Parathyroid adenoma (tissue), 2 donors: Measurements from ENCODE around the gene TTC28.
"Not testable (repeated sequence)": the region's sequence is repeated elsewhere in the genome, so short reads cannot be mapped to it uniquely, and the experiment has no call there.

Experiments used
- H2AFZ ChIP-seq: fragments of 300-600 bp; sonication (generic); one replicate; pipeline ENCODE4 v1.7.0; 2017; ENCODE audit warnings: antibody characterized with exemption, mild to moderate bottlenecking
- H3K27ac ChIP-seq: fragments of 300-600 bp; sonication (generic); one replicate; pipeline ENCODE4 v1.7.0; 2017
- H3K27me3 ChIP-seq: fragments of 300-600 bp; sonication (generic); one replicate; pipeline ENCODE4 v1.7.0; 2017; ENCODE audit warnings: low read length; ENCODE audit not compliant: control insufficient read depth, insufficient read depth
- H3K36me3 ChIP-seq: fragments of 300-600 bp; sonication (generic); one replicate; pipeline ENCODE4 v1.7.0; 2017; ENCODE audit warnings: low read length; ENCODE audit not compliant: control insufficient read depth, insufficient read depth
- H3K4me1 ChIP-seq: fragments of 300-600 bp; sonication (generic); one replicate; pipeline ENCODE4 v1.7.0; 2017; ENCODE audit warnings: control low read depth
- H3K4me2 ChIP-seq: fragments of 300-600 bp; sonication (generic); one replicate; pipeline ENCODE4 v1.7.0; 2017; ENCODE audit warnings: low read length
- H3K4me3 ChIP-seq: fragments of 300-600 bp; sonication (generic); one replicate; pipeline ENCODE4 v1.7.0; 2017; ENCODE audit warnings: low read depth, low read length
- H3K79me2 ChIP-seq: fragments of 300-600 bp; sonication (generic); one replicate; pipeline ENCODE4 v1.7.0; 2017; ENCODE audit warnings: control low read depth
- H3K9ac ChIP-seq: fragments of 300-600 bp; sonication (generic); one replicate; pipeline ENCODE4 v1.7.0; 2017; ENCODE audit warnings: mild to moderate bottlenecking
- H3K9me3 ChIP-seq: fragments of 300-600 bp; sonication (generic); one replicate; pipeline ENCODE4 v1.7.0; 2017; ENCODE audit warnings: low read length; ENCODE audit not compliant: control insufficient read depth
- TF ChIP-seq, protein P1 (sequence below): fragments of 300-600 bp; sonication (generic); IDR thresholded peaks from one replicate; pipeline ENCODE4 v1.7.0; 2017; ENCODE audit warnings: antibody characterized with exemption, mild to moderate bottlenecking
- donor health status: primary hyperparathyroidism.

TTC28 gene

DNA sequence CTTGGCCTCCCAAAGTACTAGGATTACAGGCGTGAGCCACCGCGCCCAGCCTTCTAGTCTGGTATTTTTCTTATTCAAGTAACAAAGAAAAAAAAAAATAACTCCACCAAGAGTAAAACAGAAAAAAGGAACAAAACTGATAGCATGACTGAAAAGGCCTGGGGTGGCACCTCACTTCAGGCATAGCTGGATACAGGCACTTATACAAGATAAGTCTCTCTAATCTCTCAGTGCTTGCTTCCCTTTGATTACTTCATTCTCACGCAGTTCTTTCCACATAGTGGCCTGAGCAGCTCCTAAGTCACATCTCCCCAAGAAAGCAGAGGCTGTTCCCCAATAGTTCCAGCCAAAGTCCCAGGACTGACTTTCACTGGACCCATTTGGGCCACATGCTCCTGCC lies 3.3 kb upstream of the TTC28 start:
- H3K36me3 ChIP-seq, H3K9ac ChIP-seq, H3K27me3 ChIP-seq, H3K27ac ChIP-seq, H3K4me3 ChIP-seq, H3K4me1 ChIP-seq, H3K79me2 ChIP-seq, H3K4me2 ChIP-seq, H3K9me3 ChIP-seq, H2AFZ ChIP-seq: not testable (repeated sequence)

DNA sequence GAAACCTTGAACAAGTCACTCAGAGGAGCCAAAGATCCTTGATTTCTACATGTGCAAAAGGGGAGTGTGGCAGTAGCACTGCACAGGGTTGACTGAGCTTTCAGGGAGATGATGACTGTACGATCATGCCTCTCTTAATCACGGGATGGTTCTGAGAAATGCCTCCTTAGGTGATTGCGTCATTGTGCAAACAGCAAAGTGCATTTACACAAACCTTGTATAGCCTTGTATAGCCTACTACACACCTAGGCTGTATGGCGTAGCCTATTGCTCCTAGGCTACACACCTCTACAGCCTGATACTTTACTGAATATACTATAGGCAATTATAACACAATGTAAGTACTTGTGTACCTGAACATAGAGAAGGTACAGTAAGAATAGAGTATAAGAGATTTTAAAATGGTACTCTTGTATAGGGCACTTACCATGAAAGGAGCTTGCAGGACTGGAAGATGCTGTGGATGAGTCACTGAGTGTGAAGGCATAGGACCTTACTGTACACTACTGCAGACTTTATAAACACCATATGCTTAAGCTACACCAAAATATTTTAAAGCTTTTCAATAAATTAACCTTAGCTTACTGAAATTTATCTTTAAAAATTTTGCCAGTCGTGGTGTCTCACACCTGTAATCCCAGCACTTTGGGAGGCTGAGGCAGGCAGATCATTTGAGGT lies 1.3 kb upstream of the TTC28 start:
- not testable (repeated sequence) for H2AFZ ChIP-seq, H3K36me3 ChIP-seq, H3K27me3 ChIP-seq, H3K4me1 ChIP-seq, H3K9me3 ChIP-seq, H3K27ac ChIP-seq, H3K79me2 ChIP-seq, H3K4me3 ChIP-seq, H3K4me2 ChIP-seq, H3K9ac ChIP-seq

DNA sequence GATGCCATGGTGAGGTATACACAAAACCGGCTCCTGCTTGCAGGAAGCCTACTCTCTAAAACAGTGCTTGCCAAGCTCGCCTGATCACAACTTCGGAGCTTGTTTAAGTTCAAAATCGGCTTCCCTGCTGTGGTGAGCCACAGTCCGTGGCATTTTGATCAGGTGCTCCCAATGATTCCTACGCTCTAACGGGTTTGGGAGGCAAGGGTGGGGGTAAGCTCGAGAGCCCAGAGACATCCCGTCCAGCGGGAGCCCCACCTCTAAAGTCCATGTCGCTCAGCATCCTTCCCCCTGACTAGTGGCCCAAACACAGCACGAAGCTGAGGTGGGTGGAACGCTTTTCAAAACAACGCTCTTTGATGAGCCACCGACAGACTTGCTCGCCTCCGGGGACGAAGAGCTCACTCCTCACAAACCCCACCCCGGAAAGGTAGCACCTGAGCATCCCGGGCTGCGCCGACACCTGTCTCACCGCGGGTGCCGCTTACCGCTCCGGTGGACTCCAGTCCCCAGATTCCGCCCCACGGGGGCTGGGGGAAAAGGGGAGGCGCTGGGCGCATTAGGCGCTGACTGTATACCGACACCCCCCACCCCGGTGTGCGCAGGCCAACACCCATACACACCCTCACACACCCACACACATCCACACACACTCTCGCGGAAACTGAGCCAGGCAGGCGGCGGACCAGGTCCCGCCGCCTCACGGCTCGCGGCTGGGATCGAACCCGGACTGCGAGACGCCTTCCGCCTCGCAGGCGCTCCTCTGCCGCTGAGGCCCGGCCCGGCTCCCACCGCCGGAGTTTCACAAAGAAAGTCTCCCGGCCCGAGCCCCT lies 646 bp downstream of the TTC28 start:
- Histone ChIP-seq H3K4me2 (peak overlapping the region; percentile 73), H2AFZ (peak overlapping the region; percentile 45), H3K4me3 (peak overlapping the region; percentile 50)
- H3K79me2 ChIP-seq, H3K27ac ChIP-seq, H3K9me3 ChIP-seq, H3K9ac ChIP-seq, H3K4me1 ChIP-seq, H3K27me3 ChIP-seq, H3K36me3 ChIP-seq: not testable (repeated sequence)

DNA sequence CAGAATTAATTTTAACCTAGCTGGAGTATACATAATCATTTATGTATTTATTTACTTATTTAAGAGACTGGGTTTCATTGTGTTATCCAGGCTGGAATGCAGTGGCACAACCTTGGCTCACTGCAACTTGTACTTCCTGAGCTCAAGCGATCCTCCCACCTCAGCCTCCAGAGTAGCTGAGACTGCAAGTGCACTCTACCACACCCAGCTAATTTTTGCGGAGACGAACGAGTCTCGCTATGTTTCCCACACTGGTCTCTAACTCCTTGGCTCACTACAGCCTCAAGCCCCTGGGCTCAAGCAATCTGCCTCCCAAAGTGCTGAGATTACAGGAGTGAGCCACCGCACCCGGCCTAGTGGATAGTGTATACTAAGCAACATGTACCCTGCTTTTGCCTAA lies 1.5 kb downstream of the TTC28 start:
- H3K9ac ChIP-seq, H3K27ac ChIP-seq, H3K79me2 ChIP-seq, H2AFZ ChIP-seq, H3K4me2 ChIP-seq, H3K9me3 ChIP-seq, H3K4me1 ChIP-seq, H3K27me3 ChIP-seq, H3K36me3 ChIP-seq, H3K4me3 ChIP-seq: not testable (repeated sequence)

DNA sequence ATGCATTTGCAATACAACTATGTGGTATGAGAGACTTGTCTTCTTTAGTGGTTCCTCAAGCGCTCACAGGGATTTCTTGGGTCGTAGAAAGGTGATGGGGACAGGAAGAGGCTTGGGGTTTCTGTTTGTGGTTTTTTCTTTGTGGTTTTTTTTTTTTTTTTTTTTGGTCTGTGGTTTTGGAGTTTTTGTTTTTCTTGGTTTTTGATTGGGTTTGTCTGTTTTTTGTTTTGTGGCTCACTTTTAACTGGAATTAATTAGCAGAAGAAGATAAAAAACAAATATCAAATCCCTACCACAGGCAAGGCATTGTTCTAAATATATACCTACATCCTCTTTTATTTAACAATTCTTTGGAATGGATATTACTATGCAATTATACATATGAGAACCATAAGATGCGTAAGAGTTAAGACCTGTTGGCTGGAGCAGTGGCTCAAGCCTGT lies 5.5 kb downstream of the TTC28 start:
- H3K27me3 ChIP-seq, result no peaks in the 10 kb centered on the region
- no peaks in the 10 kb centered on the region for H3K79me2 ChIP-seq
- no peaks in the 10 kb centered on the region for H3K4me1 ChIP-seq
- no peak overlapping the region for H2AFZ ChIP-seq
- no peaks in the 10 kb centered on the region for H3K36me3 ChIP-seq
- H3K9me3 ChIP-seq, result no peaks in the 10 kb centered on the region
- H3K9ac ChIP-seq, result no peak overlapping the region
- H3K27ac ChIP-seq, result no peak overlapping the region
- no peak overlapping the region for H3K4me2 ChIP-seq
- TF ChIP-seq, protein P1, sequence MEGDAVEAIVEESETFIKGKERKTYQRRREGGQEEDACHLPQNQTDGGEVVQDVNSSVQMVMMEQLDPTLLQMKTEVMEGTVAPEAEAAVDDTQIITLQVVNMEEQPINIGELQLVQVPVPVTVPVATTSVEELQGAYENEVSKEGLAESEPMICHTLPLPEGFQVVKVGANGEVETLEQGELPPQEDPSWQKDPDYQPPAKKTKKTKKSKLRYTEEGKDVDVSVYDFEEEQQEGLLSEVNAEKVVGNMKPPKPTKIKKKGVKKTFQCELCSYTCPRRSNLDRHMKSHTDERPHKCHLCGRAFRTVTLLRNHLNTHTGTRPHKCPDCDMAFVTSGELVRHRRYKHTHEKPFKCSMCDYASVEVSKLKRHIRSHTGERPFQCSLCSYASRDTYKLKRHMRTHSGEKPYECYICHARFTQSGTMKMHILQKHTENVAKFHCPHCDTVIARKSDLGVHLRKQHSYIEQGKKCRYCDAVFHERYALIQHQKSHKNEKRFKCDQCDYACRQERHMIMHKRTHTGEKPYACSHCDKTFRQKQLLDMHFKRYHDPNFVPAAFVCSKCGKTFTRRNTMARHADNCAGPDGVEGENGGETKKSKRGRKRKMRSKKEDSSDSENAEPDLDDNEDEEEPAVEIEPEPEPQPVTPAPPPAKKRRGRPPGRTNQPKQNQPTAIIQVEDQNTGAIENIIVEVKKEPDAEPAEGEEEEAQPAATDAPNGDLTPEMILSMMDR, result no peak
- no peak overlapping the region for H3K4me3 ChIP-seq

DNA sequence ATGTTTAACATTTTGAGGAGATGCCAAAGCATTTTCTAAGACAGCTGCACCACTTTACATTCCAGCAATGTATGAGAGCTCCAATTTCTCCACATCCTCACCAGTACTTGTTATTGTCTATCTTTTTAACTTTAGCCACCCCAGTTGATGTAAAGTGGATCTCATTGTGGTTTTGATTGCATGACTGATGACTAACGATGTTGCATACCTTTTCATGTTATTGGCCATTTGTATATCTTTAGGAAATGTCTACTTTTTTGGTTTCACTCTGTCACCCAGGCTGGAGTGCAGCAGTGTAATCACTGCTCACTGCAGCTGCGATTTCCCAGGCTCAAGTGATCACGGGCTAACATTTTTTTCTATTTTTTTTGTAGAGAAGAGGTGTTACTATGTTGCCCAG lies 8.9 kb downstream of the TTC28 start:
- Histone ChIP-seq H3K4me3 (no peak overlapping the region), H3K9ac (no peak overlapping the region), H3K4me2 (no peak overlapping the region), H3K27ac (no peak overlapping the region), H3K36me3 (no peaks in the 10 kb centered on the region), H3K9me3 (no peaks in the 10 kb centered on the region), H3K4me1 (no peaks in the 10 kb centered on the region), H2AFZ (no peak overlapping the region), H3K79me2 (no peaks in the 10 kb centered on the region), H3K27me3 (no peaks in the 10 kb centered on the region)
- TF ChIP-seq, protein P1, result no peak
